GM06990 (cell line): ENCODE data around the gene RASA2.

Source experiments
- DNase-seq: peaks from one replicate; pipeline ENCODE4 v3.0.0-alpha.2; 2011; ENCODE audit not compliant: insufficient read length; ENCODE audit errors: extremely low read depth
- H3K27me3 ChIP-seq: replicated peaks from 2 replicates; pipeline ENCODE4 v1.6.0; 2011; ENCODE audit warnings: low read length; ENCODE audit not compliant: control insufficient read depth, insufficient read depth
- H3K36me3 ChIP-seq: 2 replicates; pipeline ENCODE4 v1.5.1; 2011; ENCODE audit warnings: low read length; ENCODE audit not compliant: control insufficient read depth, insufficient read depth
- H3K4me3 ChIP-seq: replicated peaks from 2 replicates; pipeline ENCODE4 v1.5.1; 2011; ENCODE audit warnings: low read depth, mild to moderate bottlenecking, control low read depth, low read length
- TF ChIP-seq, protein P1 (sequence below): IDR thresholded peaks from 2 replicates; pipeline ENCODE4 v1.5.1; 2011; ENCODE audit warnings: low read length, control low read depth, mild to moderate bottlenecking, inconsistent platforms; ENCODE audit not compliant: insufficient read depth, poor library complexity, severe bottlenecking

Gene RASA2

DNA sequence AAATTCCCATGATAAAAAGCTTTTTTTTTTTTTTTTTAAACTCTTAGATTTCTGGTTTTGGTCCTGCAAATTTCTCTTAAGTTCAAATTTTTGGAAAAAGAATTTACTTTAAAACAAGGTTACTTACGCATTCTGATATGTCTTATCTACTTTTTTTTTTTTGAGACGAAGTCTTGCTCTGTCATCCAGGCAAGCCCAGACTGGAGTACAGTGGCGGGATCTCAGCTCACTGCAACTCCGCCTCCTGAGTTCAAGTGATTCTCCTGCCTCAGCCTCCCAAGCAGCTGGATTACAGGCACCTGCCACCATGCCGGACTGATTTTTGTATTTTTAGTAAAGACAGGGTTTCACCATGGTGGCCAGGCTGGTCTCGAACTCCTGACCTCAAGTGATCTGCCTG, 83.2 kb downstream of the RASA2 start:
- Histone ChIP-seq H3K27me3 (no peaks in the 10 kb centered on the region), H3K4me3 (no peak overlapping the region), H3K36me3 (no peaks in the 10 kb centered on the region)
- TF ChIP-seq, protein P1, sequence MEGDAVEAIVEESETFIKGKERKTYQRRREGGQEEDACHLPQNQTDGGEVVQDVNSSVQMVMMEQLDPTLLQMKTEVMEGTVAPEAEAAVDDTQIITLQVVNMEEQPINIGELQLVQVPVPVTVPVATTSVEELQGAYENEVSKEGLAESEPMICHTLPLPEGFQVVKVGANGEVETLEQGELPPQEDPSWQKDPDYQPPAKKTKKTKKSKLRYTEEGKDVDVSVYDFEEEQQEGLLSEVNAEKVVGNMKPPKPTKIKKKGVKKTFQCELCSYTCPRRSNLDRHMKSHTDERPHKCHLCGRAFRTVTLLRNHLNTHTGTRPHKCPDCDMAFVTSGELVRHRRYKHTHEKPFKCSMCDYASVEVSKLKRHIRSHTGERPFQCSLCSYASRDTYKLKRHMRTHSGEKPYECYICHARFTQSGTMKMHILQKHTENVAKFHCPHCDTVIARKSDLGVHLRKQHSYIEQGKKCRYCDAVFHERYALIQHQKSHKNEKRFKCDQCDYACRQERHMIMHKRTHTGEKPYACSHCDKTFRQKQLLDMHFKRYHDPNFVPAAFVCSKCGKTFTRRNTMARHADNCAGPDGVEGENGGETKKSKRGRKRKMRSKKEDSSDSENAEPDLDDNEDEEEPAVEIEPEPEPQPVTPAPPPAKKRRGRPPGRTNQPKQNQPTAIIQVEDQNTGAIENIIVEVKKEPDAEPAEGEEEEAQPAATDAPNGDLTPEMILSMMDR, result no peak
- DNase-seq, result no peak

DNA sequence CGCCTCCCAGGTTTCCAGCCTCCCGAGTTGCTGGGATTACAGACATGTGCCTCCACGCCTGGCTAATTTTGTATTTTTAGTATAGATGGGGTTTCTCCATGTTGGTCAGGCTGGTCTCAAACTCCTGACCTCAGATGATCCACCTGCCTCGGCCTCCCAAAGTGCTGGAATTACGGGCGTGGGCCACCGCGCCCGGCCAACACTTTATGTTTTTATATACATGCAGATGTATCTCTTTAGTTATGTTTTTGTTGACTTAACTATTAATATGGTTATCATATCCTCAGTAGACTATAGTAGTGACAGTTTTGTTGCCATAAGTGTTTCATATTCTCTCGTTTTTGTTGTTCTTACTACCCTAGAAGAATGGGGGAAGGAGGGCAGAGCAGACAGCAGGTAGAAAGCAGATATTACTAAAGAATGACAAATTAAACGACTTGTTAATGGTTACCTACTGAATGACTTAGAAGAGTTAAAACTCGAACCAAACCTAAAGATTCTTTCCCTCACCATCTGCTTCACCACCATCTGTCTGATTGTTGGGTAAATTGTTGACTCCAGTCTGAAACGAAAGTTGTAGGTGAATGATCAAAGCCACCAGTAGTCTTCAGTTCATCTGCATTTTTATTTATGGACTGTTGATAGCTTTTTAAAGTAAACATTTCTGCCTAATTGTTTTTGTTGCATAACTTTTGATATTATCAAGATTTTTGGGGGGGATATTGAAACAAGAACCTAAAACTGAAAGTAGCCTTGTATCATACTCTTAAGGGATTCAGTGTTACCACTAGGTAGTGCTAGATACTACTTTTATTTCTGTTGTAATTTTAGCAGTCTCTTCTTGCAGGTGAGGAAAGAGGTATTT, 89.3 kb downstream of the RASA2 start:
- Histone ChIP-seq H3K4me3 (no peak overlapping the region), H3K36me3 (no peaks in the 10 kb centered on the region; the same call in 1 of the 2 replicates), H3K27me3 (no peaks in the 10 kb centered on the region)
- DNase-seq, result peak; percentile 13
- TF ChIP-seq, protein P1, result peak; percentile 56

DNA sequence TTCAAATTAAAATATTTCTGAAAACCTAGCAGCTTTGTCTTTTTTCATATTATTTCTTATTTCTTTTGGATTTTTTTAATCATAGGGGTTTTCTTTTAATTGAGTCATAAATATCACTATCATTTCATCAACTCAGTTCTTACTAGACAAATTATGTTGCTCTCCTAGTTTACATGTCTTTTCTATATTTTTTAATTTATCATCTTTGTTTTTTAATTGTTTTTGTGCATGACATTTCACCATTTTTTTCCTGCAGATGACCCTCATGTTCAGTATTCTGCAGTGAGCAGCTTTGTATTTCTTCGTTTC, 89.9 kb downstream of the RASA2 start:
- H3K27me3 ChIP-seq, result no peaks in the 10 kb centered on the region
- TF ChIP-seq, protein P1, result no peak
- no peaks in the 10 kb centered on the region; the same call in 1 of the 2 replicates for H3K36me3 ChIP-seq
- DNase-seq, result no peak
- H3K4me3 ChIP-seq, result no peak overlapping the region

DNA sequence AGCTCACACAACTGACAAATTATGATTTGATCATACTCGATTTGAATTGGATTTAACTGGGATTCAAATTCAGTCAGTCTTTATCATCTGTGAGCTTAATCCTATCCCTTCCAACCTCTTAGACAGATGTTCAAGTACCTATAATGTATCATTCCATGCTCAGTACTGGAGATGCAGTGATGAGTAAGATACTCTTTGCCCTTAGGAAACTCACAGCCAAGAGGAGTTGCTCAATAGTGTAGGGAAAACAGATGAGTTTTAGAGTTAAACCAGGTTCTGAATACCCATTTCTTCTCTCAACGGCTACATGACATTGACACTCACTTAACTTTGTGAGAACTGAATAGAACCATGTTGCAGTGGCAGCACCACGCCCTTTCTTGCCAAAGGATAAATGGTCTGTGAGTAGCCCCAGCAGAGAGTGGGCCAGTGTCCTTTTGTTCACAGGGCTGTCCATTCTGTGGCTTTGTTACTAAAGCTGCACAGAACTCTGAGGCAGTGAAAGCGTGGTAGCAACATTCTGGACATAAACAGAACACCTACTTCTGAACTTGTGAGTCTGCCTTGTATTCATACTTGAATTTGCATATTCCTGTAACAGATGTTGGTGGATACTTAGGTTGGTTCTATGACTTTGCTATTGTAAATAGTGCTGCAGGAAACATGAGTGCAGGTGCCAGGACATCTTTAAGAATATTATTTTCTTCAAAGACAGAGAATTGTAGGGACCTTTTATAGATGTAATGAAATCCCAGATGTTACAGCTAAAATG, 91.6 kb downstream of the RASA2 start:
- H3K27me3 ChIP-seq, result no peaks in the 10 kb centered on the region
- no peaks in the 10 kb centered on the region; the same call in 1 of the 2 replicates for H3K36me3 ChIP-seq
- no peak overlapping the region for H3K4me3 ChIP-seq
- TF ChIP-seq, protein P1, result no peak
- no peak for DNase-seq

DNA sequence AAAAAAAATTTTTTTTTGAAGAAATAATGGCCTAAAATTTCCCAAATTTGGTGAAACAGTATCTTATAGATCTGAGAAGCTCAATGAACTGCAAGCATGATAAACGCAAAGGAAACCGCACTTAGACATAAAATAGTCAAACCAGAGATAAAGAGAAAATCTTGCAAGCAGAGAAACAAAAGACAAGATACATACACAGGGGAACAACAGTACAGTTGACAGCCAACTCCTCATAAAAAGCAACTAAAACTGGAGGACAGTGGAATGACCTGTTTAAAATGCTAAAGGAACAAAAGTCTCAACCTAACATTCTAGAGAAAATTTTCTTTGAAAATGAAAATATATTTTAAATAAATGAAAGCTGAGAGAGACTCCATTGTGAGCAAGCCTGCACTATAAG, 107.5 kb downstream of the RASA2 start:
- no peak for DNase-seq
- H3K27me3 ChIP-seq, result no peaks in the 10 kb centered on the region
- TF ChIP-seq, protein P1, result no peak
- H3K36me3 ChIP-seq, result peaks cover 2% of the 10 kb centered on the region; the same call in 1 of the 2 replicates
- no peak overlapping the region for H3K4me3 ChIP-seq
